CD4-positive, alpha-beta T cell (primary cell): ENCODE measurements around the gene TRMT1L. TPM values are rescaled to one million over a fixed set of nuclear protein-coding genes. Genes with fewer than 3 reads are reported as not detected.
A peak's percentile ranks its signal among the peaks of the same experiment; 100 is the strongest.
"Not testable (repeated sequence)": the region's sequence is repeated elsewhere in the genome, so short reads cannot be mapped to it uniquely, and the experiment has no call there.

Source experiments
- ATAC-seq: fragments of 200-7000 bp; cut with Tn5 transposase; one replicate; pipeline ENCODE4 v1.10.0; 2022; ENCODE audit warnings: mild to moderate bottlenecking; ENCODE audit not compliant: poor library complexity
- CTCF ChIA-PET: fragments of 350-600 bp; sonication (Branson Sonifier 250); formaldehyde crosslinking; loops from one replicate; lab custom pipeline; 2021; ENCODE audit warnings: antibody characterized with exemption, inconsistent platforms; lab: Charles Lee
- POLR2A ChIA-PET: fragments of 350-600 bp; sonication (Branson Sonifier 250); formaldehyde crosslinking; loops from one replicate; lab custom pipeline; 2021; ENCODE audit warnings: antibody characterized with exemption, inconsistent platforms; lab: Charles Lee
- DNase-seq, 14 experiments: peaks; one replicate each; pipeline ENCODE4 v3.0.0-alpha.2; 2013 to 2020; ENCODE audit warnings: mixed read lengths in 2 of 14
- H3K27ac ChIP-seq, 2 donors: one replicate each; pipeline versions ENCODE4 v1.5.1 to v1.7.0; 2013; ENCODE audit warnings: low read length in 2 of 2, low read depth in 1 of 2, mild to moderate bottlenecking in 1 of 2
- H3K27me3 ChIP-seq, 2 experiments: 1 replicate in 1 of 2; 2 replicates in 1 of 2; pipeline versions ENCODE4 v1.6.1 to v1.7.0; 2013; ENCODE audit warnings: low read length in 2 of 2, control low read depth in 1 of 2, mild to moderate bottlenecking in 1 of 2, moderate library complexity in 1 of 2; ENCODE audit not compliant: insufficient read depth in 2 of 2, control insufficient read depth in 1 of 2
- H3K36me3 ChIP-seq: one replicate; pipeline ENCODE4 v1.6.1; 2013; ENCODE audit warnings: low read length, control low read depth; ENCODE audit not compliant: insufficient read depth
- H3K4me1 ChIP-seq: one replicate; pipeline ENCODE4 v1.6.1; 2013; ENCODE audit warnings: low read length, control low read depth; ENCODE audit not compliant: insufficient read depth
- H3K4me3 ChIP-seq: one replicate; pipeline ENCODE4 v1.5.1; 2013; ENCODE audit warnings: mild to moderate bottlenecking, low read length, moderate library complexity
- H3K9me3 ChIP-seq, 2 experiments: 1 replicate in 1 of 2; 2 replicates in 1 of 2; pipeline versions ENCODE4 v1.6.1 to v1.7.0; 2013; ENCODE audit warnings: low read length in 2 of 2, mild to moderate bottlenecking in 2 of 2, control low read depth in 1 of 2, moderate library complexity in 1 of 2; ENCODE audit not compliant: control insufficient read depth in 1 of 2, insufficient read depth in 1 of 2
- H3K27ac Mint-ChIP-seq: one replicate; pipeline ENCODE4 v1.8.0; 2020; ENCODE audit warnings: mixed read lengths
- H3K27me3 Mint-ChIP-seq: one replicate; pipeline ENCODE4 v1.8.0; 2021; ENCODE audit warnings: mixed read lengths
- H3K36me3 Mint-ChIP-seq: one replicate; pipeline ENCODE4 v1.8.0; 2021; ENCODE audit warnings: low read depth, mixed read lengths
- H3K4me1 Mint-ChIP-seq: one replicate; pipeline ENCODE4 v1.8.0; 2021; ENCODE audit warnings: low read depth, mixed read lengths
- H3K4me3 Mint-ChIP-seq: one replicate; pipeline ENCODE4 v1.8.0; 2020; ENCODE audit warnings: mild to moderate bottlenecking, mixed read lengths
- H3K9me3 Mint-ChIP-seq: one replicate; pipeline ENCODE4 v1.8.0; 2020; ENCODE audit warnings: mixed read lengths
- intact Hi-C, 2 experiments: fragments of 100-400 bp; cut with DNase I in 1 of 2; cut with micrococcal nuclease in 1 of 2; formaldehyde crosslinking; loops; one replicate each; pipeline versions ENCODE4 v1.15.1 to v1.9.0; 2023 to 2025; cut with DNase I, micrococcal nuclease
- polyA plus RNA-seq, 2 donors: library from polyadenylated mRNA; unstranded; fragments of 120-200 nt; gene quantifications; one replicate each; pipeline ENCODE4 v1.2.1, GENCODE V29; 2013
- total RNA-seq, 174 experiments: library from RNA in 2 of 174; stranded (reverse) in 2 of 174; gene quantifications; one replicate each; pipeline ENCODE4 v1.2.3 and lab custom pipeline; 2021 to 2026
- TF ChIP-seq, protein P1 (sequence below): fragments of 200-600 bp; IDR thresholded peaks from one replicate; pipeline ENCODE4 v1.8.0; 2022; ENCODE audit warnings: antibody characterized with exemption, mild to moderate bottlenecking

Gene TRMT1L, protein sequence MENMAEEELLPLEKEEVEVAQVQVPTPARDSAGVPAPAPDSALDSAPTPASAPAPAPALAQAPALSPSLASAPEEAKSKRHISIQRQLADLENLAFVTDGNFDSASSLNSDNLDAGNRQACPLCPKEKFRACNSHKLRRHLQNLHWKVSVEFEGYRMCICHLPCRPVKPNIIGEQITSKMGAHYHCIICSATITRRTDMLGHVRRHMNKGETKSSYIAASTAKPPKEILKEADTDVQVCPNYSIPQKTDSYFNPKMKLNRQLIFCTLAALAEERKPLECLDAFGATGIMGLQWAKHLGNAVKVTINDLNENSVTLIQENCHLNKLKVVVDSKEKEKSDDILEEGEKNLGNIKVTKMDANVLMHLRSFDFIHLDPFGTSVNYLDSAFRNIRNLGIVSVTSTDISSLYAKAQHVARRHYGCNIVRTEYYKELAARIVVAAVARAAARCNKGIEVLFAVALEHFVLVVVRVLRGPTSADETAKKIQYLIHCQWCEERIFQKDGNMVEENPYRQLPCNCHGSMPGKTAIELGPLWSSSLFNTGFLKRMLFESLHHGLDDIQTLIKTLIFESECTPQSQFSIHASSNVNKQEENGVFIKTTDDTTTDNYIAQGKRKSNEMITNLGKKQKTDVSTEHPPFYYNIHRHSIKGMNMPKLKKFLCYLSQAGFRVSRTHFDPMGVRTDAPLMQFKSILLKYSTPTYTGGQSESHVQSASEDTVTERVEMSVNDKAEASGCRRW
- 1 to 10 TPM; 2.8 to 4.7 TPM for total RNA-seq
- polyA plus RNA-seq (2013, experiment 1 of 2), result 9.6 TPM
- 10.8 TPM for polyA plus RNA-seq (2013, experiment 2 of 2)
- 7.1 to 67.1 (median 43.9) reads per million in 172 experiments for total RNA-seq (lab: John Stamatoyannopoulos, UW)

DNA sequence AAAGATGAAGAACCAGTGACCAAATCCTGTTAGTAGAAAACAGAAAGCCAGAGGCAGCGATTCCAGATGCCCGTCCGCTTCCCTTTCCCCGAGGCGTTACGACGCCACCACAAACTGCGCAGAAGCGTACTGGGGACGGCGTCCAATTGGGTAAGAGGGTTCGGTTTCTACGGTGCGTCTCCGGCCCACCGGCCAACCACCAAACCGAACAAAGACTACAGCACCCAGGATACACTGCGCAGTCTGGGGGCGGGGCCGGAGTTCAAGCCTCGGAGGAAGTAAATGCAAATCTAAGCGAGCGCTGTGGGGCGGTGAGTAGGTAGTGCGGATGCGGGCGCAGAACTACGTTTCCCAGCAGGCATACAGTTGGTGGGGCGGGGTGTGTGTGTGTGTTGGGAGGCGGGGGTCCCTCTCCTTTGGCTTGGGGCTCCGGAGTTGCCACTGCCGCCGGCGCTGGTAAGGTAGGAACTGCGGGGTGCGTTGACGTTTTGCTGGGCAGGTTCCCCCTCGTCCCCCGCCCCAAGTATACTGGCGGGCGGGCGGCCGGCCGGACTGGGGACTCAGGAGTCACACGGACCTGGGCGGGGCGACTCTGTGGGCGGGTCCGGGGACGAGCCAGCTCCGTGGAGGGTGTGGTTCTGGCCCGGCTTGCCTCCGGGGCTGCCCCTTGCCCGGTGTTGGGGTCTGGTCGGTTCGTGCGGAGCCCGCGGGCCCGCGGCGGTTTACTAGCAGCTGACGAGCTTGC lies at the start of gene TRMT1L, which contains the start of gene SWT1:
Gene TRMT1L (minus strand): TSS at position 100 of the 745 bp plus-strand sequence. CDS start 241 bp downstream, outside the sequence.
Gene SWT1 (plus strand): TSS at position 314 of the 745 bp plus-strand sequence. CDS start 3,675 bp downstream, outside the sequence.
- POLR2A ChIA-PET, result interaction anchor here (0.7 to 4.2 kb wide), 18 partner anchors 10 to 1218 kb away, joined by 3 to 38 read pairs (median 4); partner anchors contain the start of genes EDEM3, IVNS1ABP, ODR4 and RNF2

DNA sequence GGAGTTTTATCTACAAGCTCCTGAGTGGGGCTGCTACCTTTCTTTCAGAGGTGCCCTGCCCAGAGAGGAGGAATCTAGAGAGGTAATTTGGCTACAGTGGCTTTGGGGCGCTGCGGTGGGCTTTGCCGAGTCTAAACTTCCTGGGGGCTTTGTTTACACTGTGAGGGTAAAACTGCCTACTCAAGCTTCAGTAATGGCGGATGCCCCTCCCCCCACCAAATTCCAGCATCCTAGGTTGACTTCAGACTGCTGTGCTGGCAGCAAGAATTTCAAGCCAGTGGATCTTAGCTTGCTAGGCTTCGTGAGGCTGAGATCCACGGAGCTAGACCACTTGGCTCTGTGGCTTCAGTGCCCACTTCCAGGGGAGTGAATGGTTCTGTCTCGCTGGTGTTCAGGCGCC lies 44.1 kb upstream of the TRMT1L start:
- Histone ChIP-seq H3K4me3 (no peak overlapping the region), H3K27me3 (no peaks in the 10 kb centered on the region), H3K36me3 (no peaks in the 10 kb centered on the region), H3K9me3 (peaks cover 0 to 4% of the 10 kb centered on the region in 2 experiments), H3K4me1 (no peaks in the 10 kb centered on the region), H3K27ac (no peak overlapping the region)
- DNase-seq (no peak), ATAC-seq (no peak)
- Mint-ChIP-seq H3K27me3 (no peaks in the 10 kb centered on the region), H3K4me1 (no peaks in the 10 kb centered on the region), H3K4me3 (no peak overlapping the region), H3K27ac (no peak overlapping the region), H3K36me3 (peaks cover 58% of the 10 kb centered on the region), H3K9me3 (peaks cover 6% of the 10 kb centered on the region)
- intact Hi-C loops, result no loop called here
- CTCF ChIA-PET, result no interaction called here
- POLR2A ChIA-PET, result no interaction called here
- TF ChIP-seq, protein P1, sequence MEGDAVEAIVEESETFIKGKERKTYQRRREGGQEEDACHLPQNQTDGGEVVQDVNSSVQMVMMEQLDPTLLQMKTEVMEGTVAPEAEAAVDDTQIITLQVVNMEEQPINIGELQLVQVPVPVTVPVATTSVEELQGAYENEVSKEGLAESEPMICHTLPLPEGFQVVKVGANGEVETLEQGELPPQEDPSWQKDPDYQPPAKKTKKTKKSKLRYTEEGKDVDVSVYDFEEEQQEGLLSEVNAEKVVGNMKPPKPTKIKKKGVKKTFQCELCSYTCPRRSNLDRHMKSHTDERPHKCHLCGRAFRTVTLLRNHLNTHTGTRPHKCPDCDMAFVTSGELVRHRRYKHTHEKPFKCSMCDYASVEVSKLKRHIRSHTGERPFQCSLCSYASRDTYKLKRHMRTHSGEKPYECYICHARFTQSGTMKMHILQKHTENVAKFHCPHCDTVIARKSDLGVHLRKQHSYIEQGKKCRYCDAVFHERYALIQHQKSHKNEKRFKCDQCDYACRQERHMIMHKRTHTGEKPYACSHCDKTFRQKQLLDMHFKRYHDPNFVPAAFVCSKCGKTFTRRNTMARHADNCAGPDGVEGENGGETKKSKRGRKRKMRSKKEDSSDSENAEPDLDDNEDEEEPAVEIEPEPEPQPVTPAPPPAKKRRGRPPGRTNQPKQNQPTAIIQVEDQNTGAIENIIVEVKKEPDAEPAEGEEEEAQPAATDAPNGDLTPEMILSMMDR, result no peak

More for the DNA sequence above, at the start of gene TRMT1L, which contains the start of gene SWT1:
- H3K9me3 Mint-ChIP-seq, result no peaks in the 10 kb centered on the region
- peak within 1 kb of the TSS; percentile 95 for H3K27ac Mint-ChIP-seq
- H3K9me3 ChIP-seq, result no peaks in the 10 kb centered on the region
- peaks cover 16% of the 10 kb centered on the region for H3K4me1 ChIP-seq
- H3K4me3 ChIP-seq, result peak within 1 kb of the TSS; percentile 92
- H3K27ac ChIP-seq, result peak within 1 kb of the TSS; percentile 92 to 97
- peaks cover 55% of the 10 kb centered on the region for H3K4me1 Mint-ChIP-seq
- peaks cover 18% of the 10 kb centered on the region for H3K36me3 Mint-ChIP-seq
- no peaks in the 10 kb centered on the region for H3K27me3 ChIP-seq
- DNase-seq (peak; percentile 96 to 99 (median 98)), ATAC-seq (peak; percentile 91)
- peaks cover 3% of the 10 kb centered on the region for H3K36me3 ChIP-seq
- H3K27me3 Mint-ChIP-seq, result no peaks in the 10 kb centered on the region
- intact Hi-C loops, result loop anchor here (1.0 to 10.0 kb wide), 7 partner anchors 110 to 1522 kb away; partner anchors contain the start of genes EDEM3 (in 2 of the 2), ARPC5 (in 1 of the 2), IVNS1ABP (in 1 of the 2) and ODR4 (in 1 of the 2)
- CTCF ChIA-PET, result interaction anchor here (0.8 to 2.5 kb wide), 2 partner anchors 13 kb away, joined by 3 to 18 read pairs; no protein-coding TSS in a partner anchor
- TF ChIP-seq, protein P1, result no peak
- peak within 1 kb of the TSS; percentile 99 for H3K4me3 Mint-ChIP-seq

DNA sequence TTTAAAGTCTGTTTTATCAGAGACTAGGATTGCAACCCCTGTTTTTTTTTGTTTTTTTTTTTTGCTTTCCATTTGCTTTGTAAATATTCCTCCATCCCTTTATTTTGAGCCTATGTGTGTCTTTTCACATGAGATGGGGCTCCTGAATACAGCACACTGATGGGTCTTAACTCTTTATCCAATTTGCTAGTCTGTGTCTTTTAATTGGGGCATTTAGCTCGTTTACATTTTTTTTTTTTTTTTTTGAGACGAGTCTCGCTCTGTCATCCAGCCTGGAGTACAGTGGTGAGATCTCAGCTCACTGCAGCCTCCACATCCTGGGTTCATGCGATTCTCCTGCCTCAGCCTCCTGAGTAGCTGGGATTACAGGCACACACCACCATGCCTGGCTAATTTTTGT lies 42.0 kb upstream of the TRMT1L start:
- ATAC-seq, H3K4me1 Mint-ChIP-seq, H3K27ac Mint-ChIP-seq, H3K4me1 ChIP-seq, H3K9me3 Mint-ChIP-seq, H3K27ac ChIP-seq, POLR2A ChIA-PET, H3K27me3 ChIP-seq, H3K9me3 ChIP-seq, DNase-seq, H3K36me3 ChIP-seq, H3K4me3 ChIP-seq, H3K27me3 Mint-ChIP-seq, intact Hi-C loops, H3K4me3 Mint-ChIP-seq: not testable (repeated sequence)
- H3K36me3 Mint-ChIP-seq, result peaks cover 67% of the 10 kb centered on the region
- CTCF ChIA-PET, result interaction anchor here (0.6 kb wide), 1 partner anchor 22 kb away, joined by 3 read pairs; no protein-coding TSS in a partner anchor
